COR-L47 (cell line): ENCODE results near the gene ARHGAP6.
"Not testable (repeated sequence)": the region's sequence is repeated elsewhere in the genome, so short reads cannot be mapped to it uniquely, and the experiment has no call there.

Experiments
- DNase-seq: peaks from one replicate; lab custom pipeline; 2025; lab: John Stamatoyannopoulos, UW

Gene ARHGAP6

GRCh38 chrX:11399489-11400094, 266.1 kb downstream of the ARHGAP6 start:
- DNase-seq: no peak

GRCh38 chrX:11398785-11399184, 266.9 kb downstream of the ARHGAP6 start:
- no peak for DNase-seq

DNA sequence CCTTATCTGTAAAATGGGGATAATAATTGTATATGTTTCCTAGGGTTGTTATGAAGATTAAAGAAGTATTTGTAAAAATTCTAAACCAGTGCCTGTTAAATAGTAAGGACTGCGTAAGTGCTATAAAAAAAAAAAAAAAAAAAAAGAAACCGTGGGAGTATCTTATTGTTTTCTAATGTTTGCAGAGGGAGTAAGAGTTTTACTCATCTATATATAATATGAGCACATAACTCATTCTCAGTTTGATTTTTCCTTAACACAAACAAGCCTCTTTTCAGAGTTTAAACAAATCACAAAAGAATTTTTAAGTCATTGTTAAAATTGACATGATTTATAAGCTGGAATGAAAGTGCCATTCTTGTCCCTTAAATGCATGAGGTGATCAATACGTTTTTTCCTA, 267.6 kb downstream of the ARHGAP6 start:
- no peak for DNase-seq

DNA sequence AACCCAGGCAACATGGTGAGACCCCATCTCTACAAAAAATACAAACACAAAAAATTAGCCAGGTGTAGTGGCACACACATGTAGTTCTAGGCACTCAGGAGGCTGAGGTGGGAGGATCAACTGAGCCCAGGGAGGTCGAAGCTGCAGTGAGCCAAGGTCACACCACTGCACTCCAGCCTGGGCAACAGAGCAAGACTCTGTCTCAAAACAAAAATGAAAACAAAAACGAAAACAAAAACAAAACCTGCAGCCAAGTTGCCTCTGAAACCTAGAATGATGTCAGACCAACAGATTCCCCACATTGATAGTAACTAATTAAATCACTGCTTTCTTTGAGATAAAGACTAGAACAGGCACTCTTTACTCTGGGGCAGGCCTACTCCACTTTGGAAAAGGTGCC, 268.0 kb downstream of the ARHGAP6 start:
- no peak for DNase-seq

- DNase-seq: no peak
Observed at GRCh38 chrX:11395859-11396258, 269.9 kb downstream of the ARHGAP6 start.

DNA sequence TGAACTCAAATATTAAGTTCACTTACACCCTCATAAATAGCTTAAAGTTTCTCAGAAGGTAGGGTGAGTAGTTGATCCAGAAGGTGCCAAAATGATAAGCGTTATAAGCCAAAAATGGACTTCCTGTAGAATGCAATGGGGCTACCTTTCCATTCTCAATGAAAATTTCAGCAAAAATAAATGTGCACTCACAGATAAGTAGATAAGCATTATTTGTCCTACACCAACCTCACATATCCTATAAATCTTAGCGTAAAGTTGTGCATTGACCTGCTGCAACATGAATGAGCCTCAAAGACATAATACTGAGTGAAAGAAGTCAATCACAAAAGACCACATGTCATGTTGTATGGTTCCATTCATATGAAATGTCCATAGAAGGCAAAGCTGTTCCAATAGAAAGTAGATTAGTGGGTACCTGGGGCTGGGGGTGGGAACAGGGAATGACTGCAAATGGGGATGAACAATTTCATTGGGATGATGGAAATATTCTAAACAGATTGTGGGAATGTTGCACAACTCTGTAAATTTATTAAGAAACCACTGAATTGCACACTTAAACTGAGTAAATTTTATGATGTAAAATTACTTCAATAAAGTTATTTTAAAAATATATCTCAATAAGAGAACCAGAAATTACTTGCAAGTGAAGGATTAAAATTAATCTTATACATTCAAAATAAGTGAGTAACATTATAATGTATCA, 271.6 kb downstream of the ARHGAP6 start:
- no peak for DNase-seq

GRCh38 chrX:11386812-11387211, 278.9 kb downstream of the ARHGAP6 start:
- DNase-seq: no peak

GRCh38 chrX:11386001-11386523, 279.7 kb downstream of the ARHGAP6 start:
- DNase-seq: no peak

- DNase-seq: no peak
Observed at GRCh38 chrX:11382930-11383329, 282.8 kb downstream of the ARHGAP6 start.

GRCh38 chrX:11381464-11381863, 284.3 kb downstream of the ARHGAP6 start:
- DNase-seq: peak; percentile 1

DNA sequence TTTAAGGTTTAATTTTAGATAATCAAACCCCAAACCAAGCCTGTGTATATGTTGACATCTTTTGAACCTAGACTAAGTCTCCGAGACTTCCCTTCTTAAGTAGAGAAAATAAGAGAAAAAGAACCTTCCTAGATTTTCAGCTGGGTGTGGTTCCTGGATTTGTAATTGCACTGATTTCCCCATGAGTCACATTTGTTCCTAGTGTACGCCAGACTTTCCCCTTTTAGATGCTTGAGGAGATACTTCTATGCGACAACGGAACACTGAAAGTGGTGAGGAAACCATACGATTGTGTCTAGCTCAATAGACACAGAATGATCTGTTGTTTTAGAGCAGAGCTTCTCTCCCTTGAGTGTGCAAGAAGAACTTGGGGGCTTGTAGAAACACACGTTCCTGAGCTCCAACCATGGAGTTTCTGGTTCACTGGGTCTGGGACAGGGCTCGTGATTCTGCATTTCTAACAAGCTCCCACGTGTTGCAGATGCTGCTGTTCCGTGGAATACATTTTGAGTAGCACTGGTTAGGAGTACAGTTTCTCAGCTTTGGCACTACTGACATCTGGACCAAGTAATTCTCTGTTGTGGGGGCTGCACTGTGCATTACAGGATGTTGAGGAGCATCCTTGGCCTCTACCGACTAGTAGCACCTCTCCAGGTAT, 285.4 kb downstream of the ARHGAP6 start:
- DNase-seq: no peak

GRCh38 chrX:11376163-11376562, 289.6 kb downstream of the ARHGAP6 start:
- no peak for DNase-seq

DNA sequence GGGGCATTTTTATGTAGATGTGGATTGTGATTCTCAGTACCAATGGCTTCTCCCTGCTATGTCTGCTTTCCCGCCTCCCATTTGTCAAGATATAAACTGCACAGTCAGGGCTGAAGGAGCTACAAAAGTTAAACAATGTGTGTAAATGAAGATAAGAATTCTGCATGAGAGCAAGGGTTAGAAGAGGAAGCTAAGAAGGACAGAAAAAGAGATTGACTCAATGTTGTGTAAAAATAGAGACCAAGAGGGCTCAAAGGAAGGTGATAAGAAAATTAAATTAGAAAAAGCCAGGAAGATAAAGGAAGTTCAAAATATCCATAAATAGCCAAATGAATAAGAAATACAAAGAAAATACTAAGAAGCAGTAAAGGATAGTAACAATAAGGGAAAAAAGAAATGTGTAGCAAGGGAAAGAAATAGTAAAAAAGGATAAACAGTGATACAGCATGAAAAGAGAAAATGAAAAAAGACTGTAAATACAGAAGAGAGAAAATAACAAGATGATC, 290.1 kb downstream of the ARHGAP6 start:
- no peak for DNase-seq

DNA sequence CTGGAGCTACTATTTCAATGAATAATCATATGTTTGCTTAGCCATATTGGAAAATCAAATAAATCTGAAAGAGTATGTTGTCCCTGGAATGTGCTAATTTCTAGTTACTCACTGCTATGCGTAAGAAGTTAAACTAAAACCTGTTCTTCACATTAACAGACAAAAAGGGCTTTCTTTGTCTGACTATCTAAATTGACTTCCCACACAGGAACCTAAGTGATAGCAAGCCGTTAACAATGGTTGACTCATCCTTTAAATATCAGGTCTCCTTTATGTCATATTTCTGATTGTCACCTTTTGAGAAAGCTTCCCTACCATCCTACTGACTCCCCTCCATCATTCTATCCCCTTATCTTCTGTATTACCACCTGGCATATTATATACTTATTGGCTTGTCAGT, 291.1 kb downstream of the ARHGAP6 start:
- DNase-seq: no peak

DNA sequence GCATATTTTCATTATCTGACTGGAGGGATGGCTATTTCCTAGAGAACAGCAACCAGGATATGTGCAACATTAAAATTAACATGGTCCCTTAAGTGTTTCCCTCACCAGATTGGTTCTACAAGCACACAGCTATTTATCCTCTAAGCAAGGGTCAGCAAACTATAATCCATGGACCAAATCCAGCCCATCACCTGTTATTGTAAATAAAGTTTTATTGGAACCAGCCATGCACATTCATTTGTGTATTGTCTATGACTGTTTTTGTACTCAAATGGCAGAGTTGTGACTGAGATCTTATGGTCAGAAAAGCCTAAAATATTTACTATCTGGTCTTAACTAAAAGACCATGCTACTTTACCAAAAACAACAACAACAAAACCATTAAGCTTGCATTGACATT, 294.6 kb downstream of the ARHGAP6 start:
- DNase-seq: no peak

- DNase-seq: no peak
Observed at GRCh38 chrX:11367609-11368430, 297.9 kb downstream of the ARHGAP6 start.

DNA sequence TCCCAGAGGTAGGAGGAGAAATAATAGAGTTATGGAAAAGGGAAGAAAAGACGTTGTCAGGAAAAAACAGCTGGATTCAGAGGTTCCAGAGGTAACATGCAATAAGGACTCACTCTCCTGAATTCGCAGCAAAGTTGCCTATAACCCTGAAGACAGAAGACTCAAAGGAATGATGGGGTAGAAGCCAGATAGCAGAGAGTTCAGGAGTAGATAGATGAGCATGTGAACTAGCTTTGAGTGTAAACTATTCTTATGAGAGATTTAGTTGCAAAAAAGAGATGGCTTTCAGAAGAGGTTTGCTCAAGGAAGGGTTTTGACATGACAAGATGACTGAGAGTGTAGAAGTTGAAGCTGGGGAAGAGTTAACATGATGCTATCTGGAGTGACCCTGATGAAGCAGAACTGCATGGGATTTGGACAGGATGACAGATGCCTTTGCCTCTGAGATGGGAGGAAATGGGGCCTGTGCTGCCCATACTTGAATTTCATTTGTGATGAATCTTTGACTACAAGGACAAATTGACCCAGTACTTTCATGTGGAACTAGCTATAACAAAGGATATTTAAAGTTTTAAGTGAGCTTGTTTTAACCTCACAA, 298.6 kb downstream of the ARHGAP6 start:
- DNase-seq: no peak

DNA sequence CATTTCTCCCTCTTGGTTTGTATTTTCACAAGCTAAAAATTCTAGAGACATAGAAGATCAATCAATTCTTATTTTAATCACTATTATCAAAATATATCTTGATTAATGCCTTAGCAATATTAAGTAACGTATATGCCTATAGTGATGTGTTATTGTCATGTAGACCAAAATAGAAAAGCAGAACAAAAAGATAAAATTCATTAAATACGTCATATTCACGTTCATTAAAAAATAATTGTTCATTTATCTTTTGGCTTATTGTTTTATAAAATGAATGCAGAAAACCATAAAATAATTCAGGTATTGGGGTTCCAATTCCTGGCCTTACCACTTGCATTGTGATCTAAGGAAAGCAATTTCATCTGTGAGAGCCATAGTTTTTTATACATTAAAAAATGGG, 300.3 kb downstream of the ARHGAP6 start:
- DNase-seq: no peak

GRCh38 chrX:11364835-11365234, 300.9 kb downstream of the ARHGAP6 start:
- no peak for DNase-seq

- DNase-seq: not testable (repeated sequence)
Observed at GRCh38 chrX:11363825-11364224, 301.9 kb downstream of the ARHGAP6 start.

DNA sequence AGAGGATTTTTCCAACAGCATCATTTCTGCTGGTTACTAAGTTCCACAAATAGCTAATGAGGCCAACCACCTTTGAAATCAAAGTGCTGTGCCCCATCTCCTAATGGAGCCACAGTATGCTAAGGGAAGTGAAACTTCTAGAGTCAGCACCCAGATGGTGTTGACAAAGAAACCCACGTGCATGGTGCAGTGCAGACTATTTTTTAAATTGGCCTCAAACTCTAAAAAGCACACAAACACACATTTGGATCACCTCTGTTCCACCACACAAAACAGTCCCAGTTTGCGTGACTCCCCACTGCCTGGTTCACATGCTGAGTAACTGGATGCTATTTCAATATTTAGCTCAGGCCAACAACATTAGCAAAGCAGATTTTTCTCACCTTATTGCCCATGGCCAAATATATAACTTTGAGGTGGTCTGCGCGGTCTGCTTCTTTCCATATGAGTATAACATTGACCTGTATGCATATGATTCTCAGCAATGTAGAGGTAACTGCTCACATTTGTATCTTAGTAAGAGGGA, 302.6 kb downstream of the ARHGAP6 start:
- no peak for DNase-seq
